DND-41 (cell line): ENCODE measurements around the gene CCDC192.

Experiments
- CTCF ChIP-seq: IDR thresholded peaks from 2 replicates; pipeline ENCODE4 v1.5.1; 2012; ENCODE audit warnings: borderline replicate concordance, low read length, moderate library complexity, mild to moderate bottlenecking; ENCODE audit not compliant: poor library complexity, severe bottlenecking; ENCODE audit errors: extremely low read depth
- EZH2 ChIP-seq: IDR thresholded peaks from 3 replicates; pipeline ENCODE4 v1.6.1; 2012; ENCODE audit warnings: borderline replicate concordance, low read depth, mild to moderate bottlenecking, moderate library complexity, low read length, inconsistent platforms; ENCODE audit not compliant: severe bottlenecking

GRCh38 chr5:127940854-127941253 lies 237.7 kb downstream of the CCDC192 start:
- TF ChIP-seq EZH2 (no peak), CTCF (no peak)
